GM19025 (cell line): ENCODE results near the gene OTULIN.

Experiments
- ATAC-seq: cut with Tn5 transposase; IDR thresholded peaks from one replicate; pipeline ENCODE4 v1.9.1; 2021; ENCODE audit warnings: mild to moderate bottlenecking, low read depth, moderate library complexity; ENCODE audit not compliant: unreplicated experiment

The OTULIN gene

DNA sequence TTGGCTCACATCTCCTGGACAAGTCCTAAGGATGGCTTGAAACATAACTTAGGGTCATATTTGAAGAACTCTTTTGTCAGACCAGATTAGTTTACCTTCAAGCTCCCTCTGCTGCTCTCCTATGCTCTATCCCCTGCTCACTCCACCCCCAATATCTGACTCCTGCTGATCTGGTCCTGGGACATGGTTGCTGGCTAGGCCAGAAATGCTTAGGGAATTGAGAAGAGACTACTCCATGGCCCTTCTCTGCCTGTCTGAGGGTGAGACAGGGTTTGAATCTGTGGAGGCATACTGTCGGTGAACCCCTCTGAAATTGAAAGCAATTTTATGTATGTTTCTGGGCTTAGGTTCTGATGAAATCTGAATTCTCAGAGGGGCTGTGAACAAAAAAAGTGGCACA, 3.3 kb downstream of the OTULIN start:
- no peak for ATAC-seq

DNA sequence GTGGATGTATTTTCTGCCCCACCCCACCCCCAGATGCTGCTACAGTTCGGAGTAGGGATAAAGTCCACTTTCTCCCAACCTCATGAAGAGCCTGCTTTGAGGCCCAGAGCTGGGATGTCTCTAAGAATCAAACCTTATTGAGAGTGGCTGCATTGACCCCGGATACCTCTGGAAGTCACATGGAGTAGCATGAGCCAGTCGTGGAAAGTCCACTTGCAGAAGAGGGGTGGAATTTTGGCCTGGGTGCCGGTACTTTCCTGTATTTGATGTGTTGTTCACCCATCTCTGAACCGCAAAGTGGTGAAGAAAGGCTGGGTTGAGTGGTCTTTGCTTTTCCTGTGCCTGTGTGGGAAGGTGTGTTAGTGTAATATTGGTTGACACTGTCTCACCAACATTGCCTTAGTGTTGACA, 3.7 kb downstream of the OTULIN start:
- no peak for ATAC-seq

DNA sequence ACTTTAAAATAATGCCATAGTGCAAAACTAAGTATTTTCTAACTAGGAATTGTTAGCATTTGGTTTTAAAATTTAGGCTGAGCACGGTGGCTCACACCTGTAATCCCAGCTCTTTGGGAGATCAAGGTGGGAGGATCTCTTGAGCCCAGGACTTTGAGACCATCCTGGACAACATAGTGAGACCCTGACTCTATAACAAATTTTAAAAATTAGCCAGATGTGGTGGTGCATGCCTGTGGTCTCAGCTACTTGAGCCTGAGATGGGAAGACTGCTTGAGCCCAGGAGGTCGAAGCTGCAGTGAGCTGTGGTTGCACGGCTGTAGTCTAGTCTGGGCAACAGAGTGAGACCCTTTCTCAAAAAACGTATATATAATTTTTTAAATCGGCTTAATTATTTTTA, 4.9 kb downstream of the OTULIN start:
- no peak for ATAC-seq

DNA sequence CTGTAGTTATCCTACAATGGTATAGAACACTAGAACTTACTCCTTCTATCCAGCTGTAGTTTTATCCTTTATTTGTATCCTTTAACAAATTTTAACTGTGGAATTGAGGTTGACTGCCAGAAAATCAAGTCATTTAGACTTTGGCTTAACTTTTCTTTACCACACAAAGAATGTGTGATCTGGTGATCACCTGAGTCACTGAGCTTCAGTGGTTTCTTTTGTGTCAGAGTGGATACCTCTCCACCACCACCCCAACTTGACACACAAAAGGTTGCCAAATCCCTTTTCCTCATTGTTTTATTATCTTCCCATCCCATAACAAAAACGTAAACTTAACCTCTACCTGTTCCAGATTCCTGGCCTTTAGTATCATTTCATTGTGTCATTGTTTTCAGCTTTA, 5.5 kb downstream of the OTULIN start:
- no peak for ATAC-seq

DNA sequence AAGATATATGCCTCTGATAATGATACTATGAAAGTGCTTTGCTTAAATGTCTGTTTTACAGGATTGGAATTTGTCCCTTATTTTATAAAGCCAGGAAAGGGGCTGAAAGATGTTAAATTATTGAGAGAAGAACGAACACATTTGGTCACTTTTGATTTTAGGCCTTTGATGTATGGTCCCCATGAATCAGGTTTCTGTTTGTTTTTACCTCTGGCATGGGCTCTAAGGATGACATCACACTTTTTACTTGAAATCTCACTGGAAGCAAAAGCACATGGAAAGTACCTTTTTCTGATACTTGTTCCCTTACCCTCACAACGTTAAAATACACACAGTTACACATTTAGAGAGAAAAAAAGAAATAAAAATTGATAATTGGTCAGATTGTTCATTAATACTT, 6.9 kb downstream of the OTULIN start:
- ATAC-seq: no peak

DNA sequence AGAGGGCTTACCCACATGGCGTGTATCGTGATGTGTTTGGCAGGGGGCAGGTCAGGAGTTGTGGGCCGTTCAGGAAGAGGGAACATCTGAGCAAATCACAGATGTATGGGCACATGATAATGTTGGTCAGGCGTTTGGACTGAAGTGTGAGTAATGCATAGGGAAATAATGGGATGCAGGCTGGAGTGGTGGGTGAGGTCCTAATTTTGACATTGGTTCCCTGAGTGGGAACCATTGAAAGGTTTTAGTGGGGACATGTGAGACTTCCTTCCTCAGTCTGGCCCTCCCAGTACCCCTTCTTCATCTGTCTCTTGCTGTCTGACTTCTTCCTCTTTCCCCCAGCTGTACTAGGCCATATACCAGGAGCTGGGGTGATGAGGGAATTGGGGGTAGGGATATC, 7.6 kb downstream of the OTULIN start:
- no peak for ATAC-seq

DNA sequence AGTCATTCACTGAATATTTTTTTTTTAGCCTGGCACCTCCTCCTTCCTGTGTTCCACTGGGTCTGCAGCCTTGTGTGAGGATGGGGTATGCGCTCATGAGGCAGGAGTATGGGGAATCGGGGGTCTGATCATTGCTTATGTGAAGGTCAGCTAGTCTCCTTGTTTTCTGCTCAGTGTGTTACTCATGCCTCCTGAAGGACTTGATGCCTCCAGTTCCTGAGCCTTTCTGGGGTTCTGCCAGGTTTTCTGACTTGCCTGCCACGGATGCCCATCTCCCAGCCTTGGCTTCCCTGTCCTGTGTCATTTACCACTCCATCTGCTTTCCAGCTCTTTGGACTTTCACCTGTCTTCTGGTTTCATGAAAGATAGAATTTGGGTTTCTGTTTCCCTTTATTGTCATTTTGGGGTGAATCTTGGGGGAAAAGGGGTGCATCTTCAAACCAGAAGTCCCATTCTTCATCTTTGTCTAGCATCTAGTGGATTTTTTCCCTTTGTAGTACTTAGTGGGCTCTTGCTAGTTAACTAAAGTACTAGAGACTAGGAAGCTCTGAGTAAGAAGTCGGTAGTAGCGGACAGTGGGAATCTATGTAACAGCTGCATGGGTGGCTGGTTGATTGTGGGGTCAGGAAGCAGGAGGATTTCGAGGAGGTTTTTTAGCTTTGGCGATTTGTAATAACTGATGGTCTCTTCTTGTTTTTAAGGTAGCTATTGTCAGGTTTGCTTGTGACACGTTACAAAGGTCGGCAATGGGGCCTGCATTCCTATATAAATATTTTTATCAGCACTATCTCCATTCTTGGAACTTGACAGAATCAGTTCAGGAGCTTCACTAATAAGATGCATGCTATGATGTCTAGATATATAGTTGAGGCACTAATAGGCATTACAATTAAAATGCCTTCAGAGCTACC, 8.2 kb downstream of the OTULIN start:
- ATAC-seq: no peak

DNA sequence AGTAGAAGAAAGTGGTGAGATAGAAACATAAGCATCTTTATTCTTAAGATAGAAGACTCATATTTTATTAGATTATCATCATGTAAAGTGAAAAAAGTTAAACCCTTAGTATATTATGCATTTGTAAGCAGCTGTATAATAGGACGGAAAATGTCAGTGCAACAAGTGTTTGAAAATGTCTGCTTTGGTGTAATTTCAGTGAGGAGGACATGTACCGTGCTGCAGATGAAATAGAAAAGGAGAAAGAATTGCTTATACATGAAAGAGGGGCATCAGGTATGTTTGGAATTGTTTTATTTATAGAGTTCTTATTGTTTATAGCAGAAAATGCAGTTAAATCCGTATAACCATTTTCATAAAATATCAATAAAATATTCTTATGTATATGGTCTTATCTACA, 8.9 kb downstream of the OTULIN start:
- no peak for ATAC-seq

DNA sequence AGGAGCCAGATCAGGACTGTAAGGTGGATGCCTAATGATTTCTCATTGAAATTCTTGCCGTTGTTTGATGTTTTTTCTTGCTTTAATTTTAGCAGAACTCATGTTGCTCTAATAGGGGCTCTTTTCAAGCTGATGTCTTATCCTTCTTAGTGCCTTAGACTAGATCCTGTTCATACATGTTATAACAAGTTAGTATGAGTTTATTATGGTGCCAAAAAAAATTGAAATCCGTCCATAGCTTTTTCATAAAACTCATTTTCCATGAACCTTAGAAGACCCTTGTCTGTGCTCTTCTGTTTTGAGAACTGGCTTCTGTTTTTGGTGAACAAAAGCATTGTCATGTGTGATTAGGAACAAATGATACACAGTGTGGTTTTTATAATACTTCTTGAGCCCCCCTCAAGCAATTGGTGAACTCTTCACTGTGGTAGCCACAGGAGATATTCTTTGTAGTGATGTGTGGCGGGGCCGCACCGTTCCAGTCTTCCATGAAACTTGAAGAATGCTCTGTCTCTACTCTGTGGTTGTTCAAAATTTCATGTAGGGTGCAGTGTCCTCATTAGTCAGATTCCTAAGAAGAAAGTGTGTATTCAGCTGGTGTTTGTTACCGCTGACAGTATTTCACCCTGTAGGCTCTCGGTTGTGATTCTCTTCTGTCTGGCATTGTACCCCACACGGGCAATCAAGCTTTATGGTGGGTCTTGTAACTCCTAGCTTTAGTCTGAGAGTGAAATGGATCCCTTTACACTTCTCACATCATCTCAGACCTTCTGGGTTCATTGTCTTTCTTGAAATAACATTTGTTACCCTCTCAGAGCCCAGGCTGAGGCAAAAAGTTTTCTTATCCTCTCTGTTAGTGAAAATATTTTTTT, 10.7 kb downstream of the OTULIN start:
- ATAC-seq: no peak

DNA sequence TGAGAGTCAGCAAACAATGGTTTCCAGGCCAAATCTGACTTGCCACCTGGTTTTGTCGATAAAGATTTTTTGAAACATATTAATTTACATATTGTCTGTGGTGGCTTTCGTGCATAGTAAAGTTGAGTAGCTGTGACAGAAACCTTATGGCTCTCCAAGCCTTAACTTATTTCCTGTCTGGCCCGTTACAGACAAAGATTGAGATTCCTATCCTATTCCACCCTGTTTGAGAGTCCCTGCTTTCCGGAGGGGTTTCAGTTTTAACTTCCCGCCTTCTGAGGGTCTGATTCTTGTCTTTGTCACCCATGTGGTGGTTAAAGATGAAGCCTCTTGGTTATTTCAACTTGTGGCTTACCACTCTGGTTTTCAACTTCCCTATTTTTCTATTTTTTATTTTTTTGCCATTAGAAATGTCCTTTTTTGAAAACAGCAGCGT, 11.4 kb downstream of the OTULIN start:
- peak; percentile 39 for ATAC-seq

DNA sequence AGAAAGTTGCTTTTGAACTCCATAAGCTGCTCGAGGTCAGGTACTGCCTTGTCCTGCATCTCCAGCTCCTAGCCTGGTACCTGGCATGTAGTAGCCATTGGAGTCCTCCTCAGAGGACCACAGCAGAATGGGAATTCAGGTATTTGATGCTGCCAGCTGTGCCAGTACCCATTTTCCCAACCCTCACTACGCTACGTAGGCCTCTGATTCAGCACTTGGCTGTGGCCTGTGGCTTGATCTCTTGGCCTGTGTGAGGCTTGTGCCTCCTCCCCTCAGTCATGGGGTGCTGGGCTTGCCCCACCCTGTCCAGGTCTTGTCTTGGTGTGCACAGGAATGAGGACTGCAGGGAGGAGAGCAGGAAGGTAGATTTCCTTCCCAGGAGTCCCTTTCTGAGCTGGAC, 11.8 kb downstream of the OTULIN start:
- ATAC-seq: peak; percentile 38

DNA sequence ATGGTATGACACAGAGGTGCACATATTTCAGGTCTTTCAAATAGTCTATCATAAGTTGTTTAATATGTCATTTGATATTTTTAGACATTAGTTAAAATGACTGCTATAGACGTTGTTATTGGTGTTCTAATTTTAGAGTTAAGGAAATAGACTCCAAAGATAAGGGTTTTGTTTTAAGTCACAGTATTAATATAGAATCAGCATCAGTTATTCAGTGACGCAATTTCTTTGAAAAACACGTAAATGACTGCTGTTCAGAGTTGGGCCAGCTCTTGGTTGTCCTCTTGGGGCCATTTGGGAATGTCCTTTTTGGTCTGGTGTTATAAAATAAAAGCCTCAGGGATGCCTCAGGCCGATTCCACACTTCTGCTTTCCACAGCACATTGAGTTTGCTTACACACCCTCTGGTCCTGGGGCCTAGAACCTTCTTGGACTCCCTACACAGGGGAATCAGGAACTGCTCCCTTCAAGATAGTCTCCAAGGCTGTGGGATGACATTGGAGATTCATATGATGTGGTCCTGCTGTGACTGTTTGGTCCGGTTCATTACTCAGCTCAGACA, 14.3 kb downstream of the OTULIN start:
- ATAC-seq: no peak

DNA sequence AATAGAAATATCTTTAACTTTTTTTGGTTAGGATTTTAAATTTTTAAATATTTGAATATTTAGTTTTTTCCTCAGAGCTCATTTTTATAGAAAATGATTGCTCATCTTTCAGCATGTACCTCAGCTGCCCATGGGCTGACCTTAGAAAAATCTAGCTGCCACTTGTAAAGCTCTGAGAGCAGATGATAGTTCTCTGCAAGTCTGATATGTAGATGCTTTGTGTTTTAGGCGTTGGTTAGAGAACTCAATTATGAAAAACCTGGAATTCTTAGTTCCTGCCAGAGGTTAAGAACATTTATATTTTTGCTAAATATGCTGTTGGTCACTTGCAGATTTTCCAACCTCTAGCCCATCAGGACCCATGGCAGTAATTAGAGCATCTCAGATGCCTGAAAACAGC, 15.1 kb downstream of the OTULIN start:
- ATAC-seq: no peak

DNA sequence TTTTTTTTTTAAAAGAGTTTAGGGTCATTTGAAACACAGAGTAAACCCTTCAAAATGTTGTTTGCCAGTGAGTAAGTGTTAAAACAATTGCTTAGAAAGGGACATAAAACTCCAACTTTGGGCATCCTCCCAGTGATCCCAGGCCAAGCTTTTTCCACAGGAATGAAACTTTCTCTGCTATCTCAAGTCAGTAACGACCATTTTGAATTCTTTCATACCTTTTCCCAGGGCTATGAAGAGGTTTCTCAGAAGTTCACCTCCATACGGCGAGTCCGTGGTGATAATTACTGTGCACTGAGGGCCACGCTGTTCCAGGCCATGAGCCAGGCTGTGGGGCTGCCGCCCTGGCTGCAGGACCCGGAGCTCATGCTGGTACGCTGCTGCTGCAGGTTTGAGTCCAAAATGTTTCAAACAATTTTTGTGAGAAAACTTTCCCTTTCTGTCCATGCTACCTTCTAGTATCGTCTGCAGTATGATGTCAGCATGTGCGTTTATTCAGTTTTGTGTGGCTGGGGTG, 16.8 kb downstream of the OTULIN start:
- no peak for ATAC-seq

DNA sequence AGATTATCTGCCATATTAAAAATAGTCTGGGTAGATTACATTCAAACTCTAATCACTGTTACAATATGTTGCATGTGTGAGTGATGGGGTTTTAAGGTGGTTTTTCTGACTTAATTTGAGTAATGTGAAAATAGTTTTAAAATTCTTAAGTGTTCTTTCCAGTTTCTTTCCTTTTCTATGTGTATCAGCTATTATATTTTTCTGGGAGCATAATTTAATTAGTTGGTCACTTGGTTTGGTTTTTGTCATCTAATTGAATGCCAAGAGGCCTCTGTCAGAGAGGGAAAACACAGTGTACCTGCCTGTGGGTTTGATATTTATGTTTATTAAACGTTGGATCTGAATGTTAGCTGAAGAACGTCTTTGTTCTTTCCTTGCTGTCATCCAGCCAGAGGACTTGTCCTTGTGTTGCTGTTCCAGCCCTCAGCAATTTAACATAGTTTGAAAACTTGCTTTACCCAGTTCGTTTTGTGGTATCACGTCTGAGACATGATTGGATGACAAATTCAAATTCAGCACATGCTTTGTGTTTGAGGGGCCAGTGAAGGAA, 19.5 kb downstream of the OTULIN start:
- no peak for ATAC-seq

DNA sequence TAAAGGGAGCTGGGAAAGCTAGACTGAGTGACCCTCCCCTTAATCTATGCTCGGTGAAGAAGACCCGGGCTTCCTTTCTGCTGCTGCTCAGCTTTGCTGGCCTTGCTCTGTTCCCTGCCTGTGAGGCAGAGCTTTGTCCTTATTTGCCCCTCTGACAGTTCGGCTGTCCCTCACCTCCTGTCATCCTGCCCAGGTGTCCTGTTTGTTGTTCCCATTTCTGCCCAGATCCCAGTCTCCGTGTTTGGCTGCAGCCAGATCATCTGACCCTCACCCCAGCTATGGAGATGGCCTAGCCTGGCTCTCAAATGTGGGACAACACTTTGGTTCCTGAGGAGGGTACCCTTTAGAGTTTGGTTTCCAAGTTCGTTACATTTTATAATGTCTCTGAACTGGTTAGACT, 20.2 kb downstream of the OTULIN start:
- no peak for ATAC-seq

DNA sequence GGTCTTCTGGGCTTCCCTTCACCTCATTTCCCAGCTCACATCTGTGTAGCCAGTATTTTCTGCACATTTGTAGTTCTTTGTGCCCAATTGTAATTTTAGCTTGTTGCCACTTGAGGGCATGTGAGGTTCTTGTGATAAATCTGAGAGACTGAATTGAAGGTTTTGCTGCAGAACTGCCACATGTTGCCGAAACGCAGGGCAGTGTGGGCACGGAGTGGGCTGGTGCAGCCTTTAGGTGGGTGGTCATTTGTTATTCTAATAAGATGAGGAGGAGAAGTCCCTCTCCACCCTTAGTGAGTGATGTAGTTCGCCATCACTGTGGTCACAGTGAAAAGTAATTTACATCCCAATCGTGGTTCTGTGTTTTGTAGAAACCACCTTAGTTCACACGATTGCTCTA, 21.2 kb downstream of the OTULIN start:
- peak; percentile 97 for ATAC-seq

DNA sequence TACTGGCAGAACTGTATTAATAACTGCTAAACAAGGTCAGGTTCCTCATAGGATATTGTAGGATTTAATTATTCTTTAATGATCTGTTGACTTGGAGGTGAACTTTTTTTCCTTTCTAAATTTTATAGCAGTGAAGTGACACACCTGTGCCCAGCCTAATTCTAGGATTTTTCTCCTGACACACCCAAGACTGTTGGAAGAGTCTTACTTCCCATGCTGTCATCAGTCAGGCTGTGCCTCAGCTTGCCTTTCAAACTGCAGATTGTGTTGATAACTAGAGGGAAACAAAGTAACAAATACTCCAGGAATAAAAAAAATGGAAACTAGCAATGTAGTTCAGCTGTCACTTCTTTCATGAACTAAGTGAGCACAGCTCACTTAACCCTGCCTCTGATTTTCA, 22.0 kb downstream of the OTULIN start:
- no peak for ATAC-seq

DNA sequence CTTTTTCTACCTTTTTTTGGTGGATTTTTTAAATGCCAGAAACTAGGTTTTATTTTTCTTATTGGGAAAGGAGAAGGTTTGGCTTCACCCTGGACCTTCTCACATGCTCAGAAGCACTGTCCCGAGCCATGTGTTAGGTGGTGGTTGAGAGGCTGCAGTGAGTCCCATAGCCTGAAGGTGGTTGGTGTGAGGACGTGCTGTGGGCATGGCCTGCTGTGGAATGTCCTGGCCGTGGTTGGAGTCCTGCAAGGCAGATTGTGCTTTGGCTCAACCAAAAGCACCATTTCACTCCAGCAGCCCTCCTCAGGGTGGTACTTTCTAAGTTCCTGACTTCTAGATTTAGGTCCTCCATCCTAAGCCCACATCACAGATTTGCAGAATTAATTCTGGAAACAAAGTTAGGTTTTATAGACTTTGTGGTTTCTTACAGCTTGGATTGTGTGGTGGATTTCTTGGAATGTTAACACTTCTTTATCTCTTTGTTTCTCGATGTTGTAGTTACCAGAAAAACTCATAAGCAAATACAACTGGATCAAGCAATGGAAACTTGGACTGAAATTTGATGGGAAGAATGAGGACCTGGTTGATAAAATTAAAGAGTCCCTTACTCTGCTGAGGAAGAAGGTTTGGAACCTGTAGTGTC, 22.6 kb downstream of the OTULIN start:
- no peak for ATAC-seq

DNA sequence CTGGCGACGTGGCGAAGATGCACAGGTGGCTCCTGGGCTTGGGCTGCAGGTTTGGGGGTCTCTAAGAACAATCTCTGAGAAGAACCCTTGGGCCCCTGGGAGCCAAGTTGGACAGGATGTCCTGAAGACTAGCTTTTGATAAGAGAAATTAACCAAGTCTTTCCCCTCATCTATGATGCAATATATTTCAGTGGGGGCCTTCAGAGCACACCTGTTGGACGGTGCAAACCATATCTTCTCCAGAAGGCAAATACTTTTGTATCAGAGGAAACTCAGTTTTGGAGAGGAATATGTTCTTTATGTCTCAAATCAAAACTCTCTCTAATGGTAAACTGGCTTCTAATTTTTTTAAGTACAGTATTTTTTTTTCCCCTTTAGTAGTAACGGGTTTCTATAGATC, 28.6 kb downstream of the OTULIN start:
- ATAC-seq: no peak
